Head of caudate nucleus (tissue), 42 donors: ENCODE data around the gene MOCOS.

Source experiments
- DNase-seq, 42 donors: peaks; one replicate each; pipeline versions ENCODE4 v3.0.0 to v3.0.0-alpha.2; 2020 to 2021; ENCODE audit warnings: mixed read lengths in 7 of 42
- intact Hi-C: fragments of 100-400 bp; cut with DNase I; formaldehyde crosslinking; loops from one replicate; pipeline ENCODE4 v1.15.0; 2022

Gene MOCOS

DNA sequence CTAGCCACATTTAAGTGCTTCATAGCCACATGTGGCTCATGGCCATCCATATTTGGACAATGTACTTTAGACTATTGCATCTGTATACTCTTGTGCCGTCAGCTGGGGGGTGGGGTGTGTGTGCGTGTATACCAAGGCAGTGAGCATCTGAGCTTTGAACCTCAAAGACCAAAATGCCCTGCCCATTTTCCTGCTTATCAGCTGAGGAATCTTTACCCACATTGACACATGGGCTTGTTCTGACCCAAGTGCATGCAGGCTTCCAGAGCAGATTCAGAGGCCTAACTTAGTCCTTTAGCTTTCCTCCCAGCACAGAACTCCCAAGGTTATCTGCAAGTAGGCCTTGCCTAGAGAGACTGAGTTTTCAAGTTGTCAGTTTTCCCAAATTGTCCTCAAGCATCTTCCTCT is 11.1 kb upstream of the MOCOS start:
- DNase-seq, result no peak
- intact Hi-C loops, result no loop called here

DNA sequence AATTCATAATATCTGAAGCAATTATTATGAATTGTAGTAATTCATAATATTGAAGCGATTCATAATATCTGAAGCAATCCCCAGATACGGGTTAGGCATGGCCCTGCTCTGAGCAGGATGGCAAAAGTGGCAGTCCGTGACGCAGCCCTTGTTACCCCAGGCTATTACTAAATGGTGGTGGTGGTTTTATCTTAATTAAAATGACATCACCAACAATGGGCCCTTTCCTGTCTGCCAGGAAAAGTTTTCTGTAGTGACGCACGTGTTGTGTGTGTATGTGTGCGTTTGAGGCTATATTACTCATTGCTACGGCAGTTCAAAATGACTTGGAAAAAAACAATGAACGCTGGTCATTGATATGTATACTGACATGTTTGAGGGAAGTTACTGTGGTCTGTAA is 10.6 kb upstream of the MOCOS start:
- DNase-seq, result no peak
- intact Hi-C loops, result no loop called here

DNA sequence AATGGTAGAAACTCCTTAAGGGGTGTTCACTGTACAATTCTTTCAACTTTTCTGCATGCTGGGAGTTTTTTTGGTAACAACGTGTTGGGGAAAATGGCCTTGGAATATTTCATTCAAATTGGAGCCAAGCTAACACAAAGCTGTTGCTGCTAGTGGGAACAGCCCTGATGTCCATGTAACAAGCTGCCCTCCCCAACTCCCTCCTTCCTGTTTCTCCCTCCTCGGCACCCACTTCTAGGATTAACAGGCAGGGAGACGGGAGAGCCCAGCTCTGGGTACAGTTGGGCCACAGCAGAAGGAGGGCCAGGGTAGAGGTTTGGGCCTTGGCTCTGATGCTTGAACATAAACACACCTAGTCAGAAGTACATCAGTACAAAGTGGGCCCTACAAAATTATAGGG is 9.4 kb upstream of the MOCOS start:
- intact Hi-C loops, result no loop called here

DNA sequence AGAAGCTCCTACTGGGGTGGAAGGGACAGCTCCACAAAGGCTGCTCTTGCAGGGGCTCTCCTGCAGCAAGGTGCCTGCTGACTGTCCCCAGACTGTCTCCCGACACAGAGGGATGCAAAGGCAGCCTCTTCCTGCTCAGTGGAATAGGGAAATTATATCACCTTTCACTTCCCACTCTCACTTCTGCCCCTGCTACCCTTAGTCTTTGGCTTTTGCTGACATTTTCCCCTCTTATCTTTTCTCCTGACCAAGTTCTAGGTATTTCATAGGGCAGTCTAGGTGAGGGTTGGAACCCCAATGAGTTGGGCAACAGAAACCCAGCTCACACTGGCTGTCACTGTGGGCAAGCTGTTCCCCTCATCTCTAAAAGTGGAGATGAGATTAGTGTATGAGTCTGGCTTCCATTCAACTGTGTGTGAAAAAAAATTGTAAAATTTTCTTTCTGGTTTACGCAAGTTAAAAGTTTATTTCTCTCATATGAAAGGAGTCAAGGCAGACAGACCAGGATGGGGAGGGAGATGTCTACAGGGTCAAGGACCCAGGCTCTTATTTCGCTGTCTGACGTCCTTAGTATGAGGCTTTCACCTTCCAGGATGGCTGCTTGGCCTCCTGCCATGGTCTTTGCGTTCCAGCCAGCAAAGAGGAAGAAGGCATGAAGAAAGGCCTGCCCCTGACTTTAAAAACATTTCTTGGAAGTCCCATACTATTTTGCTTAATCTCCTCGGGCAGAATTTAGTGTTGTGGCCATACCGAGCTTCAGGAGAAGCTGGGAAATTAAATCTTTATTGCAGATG is 7.5 kb upstream of the MOCOS start:
- DNase-seq, result peak in 24 of 42 donors; percentile 14 to 60 (median 38)
- intact Hi-C loops, result no loop called here

More for the DNA sequence above, 9.4 kb upstream of the MOCOS start:
- DNase-seq, result no peak

DNA sequence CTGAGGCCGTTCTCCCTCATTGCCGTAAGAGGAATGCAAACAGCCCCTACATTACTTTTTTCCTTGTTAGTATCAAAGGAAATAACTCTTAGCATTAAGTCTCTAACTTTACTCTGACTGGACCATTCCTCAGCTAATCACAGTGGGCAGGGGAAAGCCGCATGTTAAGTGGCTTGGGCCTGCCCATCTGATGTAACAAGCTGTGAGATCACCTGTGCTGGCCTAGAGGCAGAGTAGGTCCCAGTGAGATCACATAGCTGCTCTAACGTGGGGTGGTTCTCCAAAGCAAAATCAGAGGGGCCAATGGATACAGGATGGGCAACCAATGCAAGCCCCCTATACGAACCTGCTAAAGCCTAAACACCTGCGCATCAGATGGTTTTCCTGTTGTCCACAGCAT is 5.9 kb upstream of the MOCOS start:
- DNase-seq, result peak in 1 of 42 donors; percentile 32
- intact Hi-C loops, result no loop called here

DNA sequence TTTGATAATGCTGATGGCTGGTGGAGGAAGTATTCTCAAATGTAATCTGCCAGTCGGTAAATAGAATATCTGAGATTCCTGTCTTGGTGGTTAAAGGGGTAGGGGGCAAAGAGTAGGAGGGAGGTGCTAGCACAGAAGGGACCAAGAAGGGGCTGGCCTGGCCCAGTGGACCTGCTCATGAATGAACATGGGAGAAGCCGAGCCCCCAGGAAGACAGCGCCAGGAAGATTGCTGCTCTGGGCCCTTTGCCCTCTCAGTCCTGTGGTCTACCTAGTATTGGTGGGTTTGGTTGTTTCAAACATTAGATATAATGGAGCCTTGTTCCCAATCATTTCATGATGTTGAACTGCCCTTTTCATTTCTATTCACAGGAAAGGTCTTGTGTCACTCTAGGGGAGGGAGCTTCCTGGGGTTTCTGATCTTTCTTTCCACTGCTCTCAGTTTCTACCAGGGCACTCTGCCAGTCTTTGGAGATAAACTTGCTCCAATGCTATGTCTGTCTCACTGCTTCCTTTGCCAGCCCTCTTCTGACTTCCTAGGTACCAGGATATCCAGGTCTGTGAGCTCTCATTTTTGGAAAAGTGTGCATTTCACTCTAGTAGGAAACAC is 5.3 kb upstream of the MOCOS start:
- DNase-seq, result peak in 1 of 42 donors; percentile 32
- intact Hi-C loops, result no loop called here

DNA sequence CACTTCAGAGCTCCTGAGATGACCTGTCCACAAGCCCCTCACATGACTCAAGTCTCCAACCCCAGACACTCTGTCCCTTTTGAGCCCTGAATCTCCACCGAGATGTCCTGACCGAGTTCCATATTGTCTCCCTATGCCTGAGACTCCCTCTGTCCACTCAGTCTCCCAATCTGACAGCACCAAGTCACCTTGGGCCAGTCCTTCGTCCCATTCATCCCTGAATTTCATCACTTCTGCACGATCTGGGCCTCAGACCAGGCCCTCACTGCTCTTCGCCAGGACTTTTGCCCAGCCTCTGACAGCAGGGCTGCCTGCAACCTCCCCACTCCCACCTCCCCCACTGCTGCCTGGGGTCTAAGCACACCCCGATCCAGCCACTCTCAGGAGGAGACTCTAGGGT is 4.3 kb upstream of the MOCOS start:
- DNase-seq, result no peak
- intact Hi-C loops, result no loop called here

DNA sequence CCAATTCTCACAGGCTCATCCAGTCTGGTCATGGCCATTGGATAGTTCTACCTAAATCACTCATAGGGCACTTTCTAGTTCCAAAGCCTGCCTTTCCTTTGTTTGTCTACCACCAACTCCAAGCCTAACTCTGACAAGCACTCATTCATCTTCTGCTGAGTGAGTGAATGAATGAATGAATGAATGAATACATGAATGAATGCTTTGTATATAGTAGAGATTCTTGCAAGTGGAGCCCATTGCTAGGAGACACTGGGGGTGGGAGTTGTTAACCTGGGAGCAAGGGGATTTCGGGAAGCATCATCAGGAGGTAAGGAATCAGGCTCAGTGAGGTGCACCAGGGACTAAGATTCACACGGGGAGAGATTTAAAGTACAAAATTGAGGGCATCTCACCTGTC is 3.3 kb upstream of the MOCOS start:
- intact Hi-C loops, result no loop called here

DNA sequence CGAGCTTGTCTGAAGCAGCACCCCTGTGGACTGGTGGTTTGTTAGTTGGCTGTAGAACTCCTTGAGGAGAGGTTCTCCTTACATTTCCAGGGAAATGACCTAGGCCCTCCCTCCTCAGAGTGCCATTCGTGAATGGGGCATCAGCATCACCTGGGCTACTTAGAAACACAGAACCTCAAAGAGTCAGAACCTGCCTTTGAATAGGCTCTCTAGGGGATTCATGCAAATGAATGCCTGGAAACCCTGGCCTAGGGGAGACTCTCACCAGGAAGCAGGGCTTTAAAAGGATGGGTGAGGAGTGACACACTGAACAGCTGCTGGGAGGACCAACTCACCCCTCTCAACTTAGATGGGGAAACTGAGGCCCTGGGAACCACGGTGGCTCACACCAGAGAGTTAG is 2.1 kb upstream of the MOCOS start:
- no peak for DNase-seq
- intact Hi-C loops, result no loop called here

More for the DNA sequence above, 3.3 kb upstream of the MOCOS start:
- no peak for DNase-seq

DNA sequence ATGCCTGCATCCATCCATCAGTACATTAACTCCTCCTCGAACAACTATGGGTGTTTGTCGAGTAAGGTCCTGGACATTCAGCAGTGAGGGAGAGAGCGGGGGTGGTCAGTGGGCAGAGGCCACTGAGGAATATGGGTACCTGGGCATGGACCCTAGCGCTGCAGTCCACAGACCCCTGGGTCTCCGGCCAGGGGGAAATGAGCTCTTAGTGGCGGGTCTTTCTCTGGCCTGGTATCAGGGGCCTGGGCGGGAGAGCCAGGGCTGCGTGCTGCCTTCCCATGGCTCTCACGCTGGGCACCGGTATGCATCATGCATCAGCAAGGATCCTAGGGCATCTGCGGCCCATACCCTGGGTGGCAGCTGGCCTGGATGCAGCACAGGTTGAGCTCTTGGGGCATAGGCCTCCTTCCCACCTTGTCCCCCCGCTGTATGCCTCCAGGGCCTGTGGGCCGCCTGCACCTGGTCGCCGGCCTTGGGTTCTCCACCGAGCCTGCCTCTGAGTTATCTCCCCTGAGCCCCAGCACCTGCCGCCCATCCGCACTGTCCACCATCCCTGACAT is 1.3 kb upstream of the MOCOS start:
- intact Hi-C loops, result no loop called here

DNA sequence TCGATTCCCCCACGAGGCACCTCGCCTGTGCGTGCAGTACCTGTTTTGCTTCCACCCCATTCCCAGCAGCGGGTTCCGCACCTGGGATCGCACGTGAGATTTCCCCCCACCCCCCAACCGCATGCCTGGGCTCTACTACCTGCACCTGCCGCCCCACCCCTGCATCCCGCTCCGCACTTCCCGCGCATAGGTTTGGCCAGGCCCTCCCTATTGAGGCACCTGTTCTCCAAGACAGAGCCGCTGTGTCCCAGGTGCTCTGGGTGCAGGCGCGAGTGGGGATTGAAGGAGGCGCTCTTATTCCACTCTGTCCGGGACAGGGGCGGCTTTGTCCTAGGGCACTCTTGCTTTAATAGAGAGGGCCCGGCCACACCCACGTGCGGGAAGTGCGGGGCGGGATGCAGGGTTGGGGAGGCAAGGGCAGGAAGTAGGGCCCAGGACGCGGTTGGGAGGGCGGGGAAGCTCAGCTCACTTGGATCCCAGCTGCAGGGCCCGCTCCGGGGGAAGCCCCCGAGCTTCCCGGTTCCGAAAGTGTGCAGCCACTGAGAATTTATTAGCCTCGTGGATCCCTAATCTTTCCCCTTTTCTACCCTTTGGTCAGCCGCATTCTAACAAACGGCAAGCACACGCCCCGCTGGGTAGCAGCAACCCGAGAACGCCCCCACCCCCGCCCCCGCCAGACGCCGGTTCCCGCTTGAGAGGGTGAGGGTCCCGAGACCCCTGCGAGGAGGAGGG is 670 bp upstream of the MOCOS start:
- DNase-seq, result no peak
- intact Hi-C loops, result no loop called here

More for the DNA sequence above, 1.3 kb upstream of the MOCOS start:
- no peak for DNase-seq

DNA sequence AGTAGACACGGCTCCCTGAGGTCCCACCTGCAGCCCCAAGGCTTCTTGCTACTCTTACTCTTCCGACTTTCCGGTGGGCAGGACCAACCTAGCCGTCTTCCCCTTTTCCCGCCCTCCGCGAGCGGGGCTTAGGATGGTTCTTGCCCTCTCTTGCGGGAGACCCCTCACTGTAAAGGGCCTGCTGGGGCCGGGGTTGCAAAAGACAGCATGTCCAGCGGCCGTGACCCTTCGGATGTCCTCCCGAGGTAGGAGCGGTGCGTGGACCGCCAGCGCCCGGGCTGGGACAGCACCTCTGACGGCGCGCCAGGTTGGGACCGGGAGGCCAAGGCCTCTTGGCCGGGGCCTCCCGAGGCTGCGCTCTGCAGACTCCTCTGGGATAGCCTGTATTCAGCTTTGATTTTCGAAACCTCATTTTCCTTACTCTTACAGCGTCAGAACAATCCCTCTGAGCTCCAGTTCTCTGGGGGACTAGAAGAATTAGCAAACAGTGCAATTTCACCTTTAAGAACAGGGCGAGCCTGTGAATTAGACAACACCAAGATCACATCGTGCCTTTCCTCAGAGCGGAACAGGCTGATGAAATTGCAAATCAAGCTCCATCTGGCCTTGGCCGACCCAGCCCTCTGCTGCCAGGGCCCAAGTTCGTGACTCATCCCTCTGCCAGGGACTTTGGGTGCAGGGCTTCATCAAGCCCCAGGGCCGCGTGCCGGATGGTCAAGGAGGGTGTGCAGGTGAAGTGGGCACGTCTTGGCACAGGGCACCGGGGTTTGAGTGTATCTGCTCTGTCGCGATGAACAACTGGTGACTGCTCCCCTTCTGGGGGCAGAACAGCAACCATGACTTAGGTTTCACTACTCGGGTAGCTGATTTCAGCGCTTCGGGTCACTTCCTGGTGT is 777 bp downstream of the MOCOS start:
- no peak for DNase-seq
- intact Hi-C loops, result no loop called here

DNA sequence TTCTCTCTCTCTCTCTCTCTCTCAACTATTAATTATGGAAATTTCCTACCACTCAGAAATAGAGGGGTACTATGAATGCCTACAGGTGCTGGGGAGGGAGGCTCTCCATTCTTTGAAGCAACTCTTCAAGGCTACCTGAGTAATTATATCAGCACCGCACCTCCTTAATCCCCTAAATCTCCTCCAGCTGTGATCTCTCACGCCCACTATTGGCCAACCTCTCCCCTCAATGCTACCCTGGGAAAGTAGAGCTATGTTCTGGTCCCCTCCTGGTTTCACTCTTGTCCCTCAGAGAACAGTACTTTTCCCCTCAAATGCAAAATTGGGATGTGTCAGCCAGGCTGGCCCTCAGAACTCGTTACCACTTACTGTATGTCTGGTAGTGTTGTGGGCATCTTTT is 1.6 kb downstream of the MOCOS start:
- DNase-seq, result no peak
- intact Hi-C loops, result no loop called here

DNA sequence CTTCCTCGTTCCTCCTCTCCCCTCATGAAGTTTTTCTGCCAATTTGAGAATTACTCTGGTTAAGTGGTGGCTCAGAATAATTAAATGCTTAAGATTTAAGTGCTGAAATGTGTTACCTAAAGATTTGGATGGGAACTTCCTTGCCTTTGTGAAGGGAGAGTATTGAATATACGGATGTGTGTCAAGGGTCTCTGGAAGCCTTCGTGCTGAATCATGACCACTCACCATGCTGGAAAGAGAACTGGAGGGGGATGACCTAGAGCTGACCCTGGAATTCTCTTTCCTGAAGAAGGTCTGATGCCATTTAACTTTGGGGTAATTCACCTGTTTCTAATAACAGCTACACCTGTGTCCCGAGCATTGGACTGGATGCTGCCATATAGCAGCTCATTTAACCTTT is 2.2 kb downstream of the MOCOS start:
- intact Hi-C loops, result no loop called here
- no peak for DNase-seq

DNA sequence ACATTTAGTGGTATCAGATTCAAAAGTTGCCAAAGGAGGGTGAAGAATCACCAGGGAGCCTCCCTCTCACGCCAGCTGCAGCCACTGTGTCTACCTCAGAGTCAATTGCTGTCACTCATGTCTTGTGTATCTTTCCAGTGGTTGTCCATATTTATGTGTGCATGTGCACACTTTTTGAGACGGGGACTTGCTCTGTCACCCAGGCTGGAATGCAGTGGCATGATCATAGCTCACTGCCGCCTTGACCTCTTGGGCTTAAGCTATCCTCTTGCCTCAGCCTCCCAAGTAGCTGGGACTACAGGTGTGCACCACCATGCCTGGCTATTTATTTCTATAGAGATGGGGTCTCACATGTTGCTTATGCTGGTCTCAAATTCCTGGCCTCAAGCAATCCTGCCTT is 4.0 kb downstream of the MOCOS start:
- peak in 1 of 42 donors; percentile 16 for DNase-seq
- intact Hi-C loops, result no loop called here

DNA sequence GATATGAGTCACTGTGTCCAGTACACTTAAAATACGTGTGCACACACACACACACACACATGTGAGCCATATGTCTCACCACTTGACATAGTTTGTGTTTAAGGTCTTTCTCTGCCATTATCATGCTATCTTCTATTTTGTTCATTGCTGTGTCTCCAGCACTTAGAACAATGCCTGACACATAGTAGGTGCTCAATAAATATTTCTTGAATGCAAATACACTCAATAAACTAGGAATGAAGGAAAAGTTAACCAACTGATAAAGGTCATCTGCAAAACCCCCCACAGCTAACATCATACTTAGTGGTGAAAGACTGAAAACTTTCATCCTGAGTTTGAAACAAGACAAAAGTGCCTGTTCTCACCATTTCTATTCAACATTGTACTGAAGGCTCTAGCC is 4.4 kb downstream of the MOCOS start:
- no peak for DNase-seq
- intact Hi-C loops, result no loop called here

DNA sequence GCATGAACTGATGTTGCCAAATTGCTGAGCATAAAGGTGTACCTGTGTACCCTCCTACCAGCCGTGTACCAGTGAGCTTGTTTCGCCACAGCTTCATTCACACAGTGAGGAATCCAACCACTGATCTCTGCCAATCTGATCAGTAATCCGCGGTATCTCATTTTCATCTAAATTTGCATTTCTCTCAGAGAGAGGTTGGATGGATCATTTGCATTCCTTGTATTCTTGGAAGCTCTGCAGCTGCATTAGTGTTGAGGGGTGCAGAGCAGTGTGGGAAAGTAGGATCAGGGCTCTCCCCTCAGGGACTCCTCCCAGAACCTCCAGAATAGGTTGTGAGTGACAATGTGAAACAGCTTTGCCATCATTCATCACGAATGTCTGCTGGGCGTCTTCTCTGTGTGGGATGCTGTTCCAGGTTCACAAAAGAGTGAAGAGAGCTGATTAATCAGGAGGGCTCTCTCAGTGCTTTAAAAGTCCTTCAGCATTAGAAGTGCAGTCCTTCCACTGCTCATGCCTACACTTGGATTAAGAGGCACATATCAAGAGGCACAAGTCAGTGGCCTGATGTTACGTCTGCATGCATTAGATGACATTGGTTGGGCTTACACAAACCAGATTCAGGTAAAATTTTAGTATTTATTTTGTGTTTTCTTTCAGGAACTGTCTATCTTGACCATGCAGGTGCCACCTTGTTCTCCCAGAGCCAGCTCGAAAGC is 7.5 kb downstream of the MOCOS start:
- DNase-seq, result peak in 13 of 42 donors; percentile 32 to 68 (median 43)
- intact Hi-C loops, result no loop called here

DNA sequence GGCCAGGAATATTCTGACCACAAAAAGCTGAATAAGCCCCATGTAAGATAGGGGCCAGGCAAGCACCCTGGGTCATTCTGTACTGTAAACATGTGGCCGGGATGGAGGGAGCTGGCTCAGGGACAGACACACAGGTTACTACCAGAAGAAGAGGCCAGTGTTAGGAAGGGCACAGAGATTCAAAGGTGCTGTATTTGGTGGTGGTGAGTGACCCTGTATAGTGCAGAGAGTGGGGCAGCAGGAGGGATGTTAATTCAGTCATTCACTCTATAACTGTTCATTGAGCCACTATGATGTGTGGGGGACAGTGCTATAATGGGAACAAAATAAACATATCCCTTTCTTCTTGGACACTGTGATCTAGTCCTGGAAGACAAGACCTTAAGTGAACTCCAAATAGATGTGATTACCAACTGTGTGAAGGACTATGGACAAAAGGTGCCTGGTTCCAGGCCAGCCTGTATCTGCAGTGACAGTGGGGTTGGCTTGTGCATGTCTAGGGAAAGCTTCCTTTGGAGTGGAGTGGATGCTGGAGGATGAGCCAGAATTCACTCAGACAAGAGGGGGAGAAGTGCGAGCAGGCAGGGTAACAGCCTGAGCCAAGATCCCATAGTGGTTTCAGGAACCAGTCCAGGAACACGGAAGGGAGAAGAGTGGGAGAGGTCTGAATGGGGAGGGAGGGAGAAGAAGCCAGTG is 8.3 kb downstream of the MOCOS start:
- intact Hi-C loops, result no loop called here
- DNase-seq, result peak in 2 of 42 donors; percentile 17 to 31
